IPS-15b (cell line): ENCODE data around the gene ZNF764.
A peak's percentile ranks its signal among the peaks of the same experiment; 100 is the strongest.
"Not testable (repeated sequence)": the region's sequence is repeated elsewhere in the genome, so short reads cannot be mapped to it uniquely, and the experiment has no call there.

Experiments used
- H3K27me3 ChIP-seq: one replicate; pipeline ENCODE4 v1.6.1; 2013; ENCODE audit warnings: low read length; ENCODE audit not compliant: control insufficient read depth, insufficient read depth
- H3K36me3 ChIP-seq: one replicate; pipeline ENCODE4 v1.6.1; 2013; ENCODE audit warnings: low read length; ENCODE audit not compliant: control insufficient read depth, insufficient read depth
- H3K4me1 ChIP-seq: one replicate; pipeline ENCODE4 v1.6.1; 2013; ENCODE audit warnings: mild to moderate bottlenecking, low read length; ENCODE audit not compliant: control insufficient read depth, insufficient read depth
- H3K4me3 ChIP-seq: one replicate; pipeline ENCODE4 v1.5.1; 2013; ENCODE audit warnings: low read depth, low read length
- H3K9ac ChIP-seq: one replicate; pipeline ENCODE4 v1.6.1; 2013; ENCODE audit warnings: low read depth, mild to moderate bottlenecking, low read length
- H3K9me3 ChIP-seq: one replicate; pipeline ENCODE4 v1.6.1; 2013; ENCODE audit warnings: mild to moderate bottlenecking, low read length; ENCODE audit not compliant: control insufficient read depth, insufficient read depth

Gene ZNF764

DNA sequence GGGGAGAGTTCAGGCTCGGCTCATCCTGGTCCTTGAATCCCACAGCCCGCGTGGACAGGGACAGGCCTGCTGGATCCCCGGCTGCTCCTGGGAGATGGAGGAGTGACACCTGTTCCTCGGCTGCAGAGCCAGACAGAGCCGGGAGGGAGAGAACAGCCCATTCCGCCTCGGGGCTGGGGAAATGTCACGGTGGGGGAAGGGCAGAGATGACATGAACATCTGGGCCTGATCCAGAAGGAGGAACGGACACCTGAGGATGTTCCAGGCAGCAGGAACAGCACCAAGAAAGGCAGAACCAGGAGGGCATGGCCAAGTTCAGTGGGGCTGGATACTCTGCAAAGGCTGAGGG lies 2.1 kb downstream of the ZNF764 start:
- H3K27me3 ChIP-seq: no peaks in the 10 kb centered on the region
- H3K36me3 ChIP-seq: peaks cover 15% of the 10 kb centered on the region
- H3K9me3 ChIP-seq: no peaks in the 10 kb centered on the region
- H3K4me3 ChIP-seq: no peak overlapping the region
- H3K4me1 ChIP-seq: no peaks in the 10 kb centered on the region
- H3K9ac ChIP-seq: no peak overlapping the region

DNA sequence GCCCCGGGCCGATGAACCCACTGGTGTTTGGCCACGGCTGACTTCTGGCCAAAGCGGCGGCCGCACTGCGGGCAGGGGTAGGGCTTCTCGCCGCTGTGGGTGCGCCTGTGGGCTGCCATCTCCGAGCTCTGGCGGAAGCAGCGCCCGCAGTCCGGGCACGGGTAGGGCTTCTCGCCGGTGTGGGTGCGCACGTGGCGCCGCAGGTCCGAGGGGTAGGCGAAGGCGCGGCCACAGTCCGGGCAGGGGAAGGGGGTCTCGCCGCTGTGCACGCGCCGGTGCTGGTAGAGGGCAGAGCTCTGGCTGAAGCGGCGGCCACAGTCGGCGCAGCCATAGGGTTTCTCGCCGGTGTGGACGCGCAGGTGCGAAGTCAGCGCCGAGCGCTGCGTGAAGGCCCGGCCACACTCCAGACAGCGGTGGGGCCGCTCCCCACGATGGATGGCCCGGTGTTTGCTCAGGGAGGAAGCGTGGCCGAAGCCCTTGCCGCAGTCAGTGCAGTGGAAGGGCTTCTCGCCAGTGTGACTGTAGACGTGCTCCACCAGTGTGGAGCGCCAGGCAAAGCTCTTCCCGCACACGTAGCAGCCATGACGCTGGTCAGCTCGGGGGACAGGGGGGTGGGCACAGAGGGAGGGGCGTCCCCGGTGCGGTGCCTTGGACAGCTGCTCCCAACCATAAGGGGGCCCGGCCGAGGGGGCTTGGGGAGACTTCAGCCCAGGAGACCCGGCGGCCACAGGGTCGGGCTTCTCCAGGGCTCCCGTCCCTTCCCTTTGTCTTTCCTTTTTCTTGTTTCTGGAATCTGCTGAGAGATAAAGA lies 2.7 kb downstream of the ZNF764 start:
- no peaks in the 10 kb centered on the region for H3K4me1 ChIP-seq
- H3K27me3 ChIP-seq: no peaks in the 10 kb centered on the region
- no peaks in the 10 kb centered on the region for H3K9me3 ChIP-seq
- H3K36me3 ChIP-seq: peaks cover 15% of the 10 kb centered on the region
- H3K4me3 ChIP-seq: no peak overlapping the region
- H3K9ac ChIP-seq: no peak overlapping the region

DNA sequence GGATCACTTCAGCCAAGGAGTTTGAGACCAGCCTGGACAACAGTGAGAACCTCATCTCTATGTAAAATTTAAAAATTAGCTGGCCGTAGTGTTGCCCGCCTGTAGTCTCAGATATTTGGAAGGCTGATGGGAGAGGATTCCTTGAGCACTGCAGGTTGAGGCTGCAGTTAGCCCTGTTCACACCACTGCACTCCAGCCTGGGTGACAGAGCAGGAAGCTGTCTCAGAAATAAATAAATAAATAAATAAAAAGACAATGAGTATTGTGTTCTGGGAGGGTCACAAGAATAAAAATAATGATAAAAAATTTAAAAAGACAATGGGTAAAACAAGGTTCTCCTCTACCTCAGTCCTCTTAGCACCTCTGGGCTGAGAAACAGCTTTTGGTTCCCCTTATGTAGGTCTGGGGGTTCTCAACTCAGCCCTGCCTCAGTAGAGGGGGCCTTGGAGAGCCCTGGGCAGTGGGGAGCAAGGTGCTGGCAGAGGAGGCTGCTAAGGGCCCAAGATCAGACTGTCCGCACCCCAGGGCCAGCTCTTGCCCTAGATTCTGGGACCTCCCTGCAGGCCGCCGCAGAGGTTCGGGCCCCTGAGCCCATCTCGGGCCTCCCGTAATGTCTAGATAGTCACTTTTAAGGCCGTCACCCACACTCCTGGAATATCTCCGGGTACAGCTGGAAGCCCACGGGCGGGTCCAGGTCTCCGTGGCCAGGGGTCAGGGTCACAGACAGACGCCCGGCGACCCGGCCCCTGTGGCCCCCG lies 3.4 kb downstream of the ZNF764 start:
- Histone ChIP-seq H3K4me3 (no peak overlapping the region), H3K36me3 (peaks cover 15% of the 10 kb centered on the region), H3K9ac (no peak overlapping the region), H3K27me3 (no peaks in the 10 kb centered on the region), H3K9me3 (no peaks in the 10 kb centered on the region), H3K4me1 (no peaks in the 10 kb centered on the region)

DNA sequence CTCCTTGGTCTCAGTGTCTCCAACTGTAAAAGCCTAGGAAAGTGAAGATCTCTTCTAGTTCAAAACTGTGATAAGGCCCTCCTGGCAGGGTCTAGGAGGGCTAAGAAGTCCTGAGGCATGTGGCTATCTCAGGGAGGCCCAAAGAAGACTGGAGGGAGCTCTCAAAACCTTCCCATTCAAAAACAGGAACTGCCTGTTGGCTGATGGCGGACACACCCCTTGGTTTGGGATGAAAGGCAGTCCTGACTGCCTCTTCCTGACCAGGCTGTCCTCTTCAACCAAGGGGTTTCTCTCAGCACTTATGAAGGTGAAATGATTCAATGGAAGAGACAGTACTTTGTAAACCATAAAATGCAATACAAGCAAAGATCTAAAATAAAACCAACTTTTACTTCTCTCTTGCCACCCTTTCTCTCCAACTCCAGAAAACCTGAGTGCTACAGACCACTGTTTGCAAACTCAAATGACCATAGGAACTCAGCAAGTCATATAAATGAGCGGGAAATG lies 4.7 kb downstream of the ZNF764 start:
- H3K4me1 ChIP-seq: peaks cover 4% of the 10 kb centered on the region
- no peaks in the 10 kb centered on the region for H3K27me3 ChIP-seq
- H3K9me3 ChIP-seq: no peaks in the 10 kb centered on the region
- H3K4me3 ChIP-seq: no peak overlapping the region
- peaks cover 15% of the 10 kb centered on the region for H3K36me3 ChIP-seq
- H3K9ac ChIP-seq: no peak overlapping the region

DNA sequence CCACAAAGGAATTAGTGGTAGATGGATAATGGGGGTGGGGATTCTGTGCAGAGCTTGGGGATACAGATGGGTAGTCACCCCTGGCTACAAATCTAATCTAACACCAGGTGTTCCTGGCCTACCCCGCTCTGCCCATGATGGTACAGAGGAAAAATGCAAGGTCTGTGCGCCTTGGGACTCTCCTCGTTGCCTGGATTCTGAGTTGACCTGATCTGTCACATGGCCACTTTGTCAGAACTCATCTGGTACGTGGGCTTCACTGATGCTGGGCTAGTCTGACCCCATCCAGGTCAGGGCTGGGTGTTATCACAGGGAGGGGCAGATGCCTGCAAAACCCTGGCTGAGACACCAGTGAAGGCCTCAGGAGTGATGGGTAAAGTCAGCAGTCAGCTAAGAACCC lies 5.2 kb downstream of the ZNF764 start:
- Histone ChIP-seq H3K4me1 (peaks cover 4% of the 10 kb centered on the region), H3K36me3 (peaks cover 15% of the 10 kb centered on the region), H3K9me3 (no peaks in the 10 kb centered on the region), H3K9ac (no peak overlapping the region), H3K27me3 (no peaks in the 10 kb centered on the region), H3K4me3 (no peak overlapping the region)

DNA sequence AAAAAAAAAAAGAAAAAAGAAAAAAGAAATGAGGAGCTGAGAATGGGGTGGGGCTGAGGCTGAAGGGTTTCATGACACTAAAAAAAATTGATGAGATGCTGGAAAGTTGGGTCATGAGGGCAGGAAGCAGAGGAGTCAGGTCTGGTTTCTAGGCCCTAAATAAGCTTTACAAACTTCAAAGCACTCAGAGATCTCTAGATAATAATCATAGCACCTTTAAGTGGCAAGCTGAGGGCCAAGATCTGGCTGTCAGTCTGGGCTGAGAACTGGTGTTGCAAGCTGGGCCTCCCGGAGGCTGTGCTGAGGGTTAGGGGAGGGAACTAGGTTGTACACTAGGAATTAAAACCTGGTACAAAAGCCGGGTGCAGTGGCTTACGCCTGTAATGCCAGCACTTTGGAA lies 6.4 kb downstream of the ZNF764 start:
- no peak overlapping the region for H3K9ac ChIP-seq
- H3K4me3 ChIP-seq: no peak overlapping the region
- H3K9me3 ChIP-seq: no peaks in the 10 kb centered on the region
- H3K27me3 ChIP-seq: no peaks in the 10 kb centered on the region
- peaks cover 7% of the 10 kb centered on the region for H3K4me1 ChIP-seq
- peaks cover 15% of the 10 kb centered on the region for H3K36me3 ChIP-seq

DNA sequence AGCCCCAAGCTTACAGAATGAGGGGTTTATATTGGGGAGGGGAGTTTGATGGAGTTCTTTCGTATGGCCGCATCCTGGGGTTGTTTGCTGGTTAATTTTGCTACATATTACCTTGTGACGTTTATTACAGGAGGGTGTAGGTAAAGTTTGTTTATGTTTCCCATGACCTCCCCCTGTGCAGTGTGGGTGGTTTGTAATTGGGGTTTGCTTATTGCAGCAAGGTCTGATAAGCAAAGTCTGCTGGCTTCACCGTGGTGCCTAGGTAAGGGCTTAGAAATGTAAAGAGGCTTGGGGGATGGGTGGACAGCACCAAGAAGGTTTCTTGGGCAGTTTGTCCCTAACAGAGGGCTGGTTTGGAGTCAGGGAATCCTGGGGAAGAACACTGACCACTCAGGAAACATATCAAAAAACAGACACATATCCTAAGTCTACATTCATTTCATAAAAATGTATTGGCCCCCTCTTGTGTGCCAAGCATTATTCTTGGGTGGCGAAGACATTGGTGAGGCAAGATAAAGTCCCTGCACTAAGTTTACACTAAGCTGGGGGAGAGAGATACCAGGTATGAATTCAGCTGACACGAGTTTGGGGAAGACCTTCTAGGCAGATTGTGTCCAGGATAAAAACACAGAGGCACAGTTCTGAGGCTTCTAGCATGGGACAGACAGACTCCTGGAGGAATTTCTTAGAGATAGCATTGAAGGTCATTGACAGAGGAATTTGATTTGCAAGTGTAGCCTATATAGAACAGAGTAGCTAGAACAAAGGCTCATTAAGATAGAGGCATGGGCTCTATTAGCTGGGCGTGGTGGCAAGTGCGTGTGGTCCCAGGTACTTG lies 9.5 kb downstream of the ZNF764 start:
- Histone ChIP-seq H3K27me3 (no peaks in the 10 kb centered on the region), H3K4me1 (peaks cover 7% of the 10 kb centered on the region), H3K9me3 (no peaks in the 10 kb centered on the region), H3K36me3 (no peaks in the 10 kb centered on the region), H3K9ac (no peak overlapping the region), H3K4me3 (peak overlapping the region; percentile 10)

DNA sequence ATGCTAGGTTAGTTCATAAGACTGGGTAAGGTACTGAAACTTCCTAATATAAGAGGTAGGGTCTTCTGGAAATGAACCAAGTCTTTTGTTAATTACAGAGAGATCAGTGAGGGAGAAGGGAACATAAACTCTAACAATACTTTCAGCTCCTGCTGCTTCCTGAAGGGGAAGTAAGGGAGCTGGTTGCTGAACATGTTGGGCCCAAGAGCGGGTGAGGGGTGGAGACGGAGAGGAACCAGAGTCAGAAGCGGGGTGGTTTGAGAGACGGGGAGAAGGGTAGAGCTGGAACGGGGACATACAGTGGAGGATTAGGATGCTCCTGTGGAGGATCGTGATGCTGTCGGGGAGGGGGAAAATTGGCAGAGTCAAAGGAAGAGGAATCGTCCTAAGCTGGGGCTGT lies 12.1 kb downstream of the ZNF764 start:
- Histone ChIP-seq H3K4me1 (peaks cover 14% of the 10 kb centered on the region), H3K9ac (no peak overlapping the region), H3K4me3 (no peak overlapping the region), H3K9me3 (no peaks in the 10 kb centered on the region), H3K36me3 (no peaks in the 10 kb centered on the region), H3K27me3 (no peaks in the 10 kb centered on the region)

DNA sequence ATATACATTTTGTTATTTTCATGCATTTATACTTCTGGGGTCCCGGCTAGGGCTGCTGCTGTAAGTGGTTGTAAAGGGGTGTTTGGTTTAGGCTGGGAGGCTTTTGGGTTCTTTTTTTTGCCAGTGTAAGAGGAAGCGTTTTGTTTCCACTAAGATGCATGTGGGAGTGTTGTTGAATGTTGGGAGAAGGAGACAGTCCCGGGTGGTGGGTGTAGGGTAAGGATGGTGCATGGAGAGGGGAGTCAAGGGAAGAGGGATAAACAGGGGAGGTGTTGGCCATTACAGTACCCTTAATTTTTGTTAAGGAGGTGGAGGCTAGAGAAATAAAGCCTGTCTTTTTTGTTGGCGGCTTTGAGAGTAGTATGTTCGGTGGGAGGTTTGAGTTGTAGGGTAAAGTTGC lies 15.1 kb downstream of the ZNF764 start:
- Histone ChIP-seq H3K36me3 (no peaks in the 10 kb centered on the region), H3K9me3 (no peaks in the 10 kb centered on the region), H3K4me3 (no peak overlapping the region), H3K27me3 (no peaks in the 10 kb centered on the region), H3K4me1 (peaks cover 10% of the 10 kb centered on the region), H3K9ac (no peak overlapping the region)

DNA sequence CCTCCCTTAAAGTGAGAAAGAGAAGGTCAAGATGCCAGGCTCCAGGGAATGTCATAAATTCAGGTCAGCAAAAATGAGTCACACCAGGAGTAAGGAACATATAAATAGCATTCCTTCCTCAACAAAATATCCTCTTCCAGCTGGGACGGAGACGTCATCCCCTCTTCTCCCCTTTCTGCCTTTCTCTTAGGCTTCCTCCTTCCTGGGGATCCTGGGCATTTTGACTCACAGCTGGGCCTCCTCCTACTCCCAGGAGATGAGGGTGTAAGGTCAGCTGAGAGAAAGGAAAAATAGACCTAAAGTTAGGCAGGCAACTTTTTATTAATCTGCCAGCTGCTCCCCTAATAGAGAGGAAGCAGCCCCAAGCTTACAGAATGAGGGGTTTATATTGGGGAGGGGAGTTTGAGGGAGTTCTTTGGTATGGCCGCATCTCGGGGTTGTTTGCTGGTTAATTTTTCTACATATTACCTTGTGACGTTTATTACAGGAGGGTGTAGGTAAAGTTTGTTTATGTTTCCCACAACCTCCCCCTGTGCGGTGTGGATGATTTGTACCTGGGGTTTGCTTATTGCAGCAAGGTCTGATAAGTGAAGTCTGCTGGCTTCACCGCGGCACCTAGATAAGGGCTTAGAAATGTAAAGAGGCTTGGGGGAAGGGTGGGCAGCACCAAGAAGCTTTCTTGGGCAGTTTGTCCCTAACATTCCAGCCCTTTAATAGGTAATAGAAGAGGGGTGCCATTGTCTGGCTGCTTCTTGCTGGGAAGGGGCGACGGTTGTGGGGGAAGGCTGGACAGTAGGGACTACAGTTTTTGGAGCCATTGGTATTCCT lies 16.5 kb downstream of the ZNF764 start:
- Histone ChIP-seq H3K4me1 (peaks cover 7% of the 10 kb centered on the region), H3K9me3 (no peaks in the 10 kb centered on the region), H3K27me3 (no peaks in the 10 kb centered on the region), H3K4me3 (no peak overlapping the region), H3K9ac (no peak overlapping the region), H3K36me3 (no peaks in the 10 kb centered on the region)

DNA sequence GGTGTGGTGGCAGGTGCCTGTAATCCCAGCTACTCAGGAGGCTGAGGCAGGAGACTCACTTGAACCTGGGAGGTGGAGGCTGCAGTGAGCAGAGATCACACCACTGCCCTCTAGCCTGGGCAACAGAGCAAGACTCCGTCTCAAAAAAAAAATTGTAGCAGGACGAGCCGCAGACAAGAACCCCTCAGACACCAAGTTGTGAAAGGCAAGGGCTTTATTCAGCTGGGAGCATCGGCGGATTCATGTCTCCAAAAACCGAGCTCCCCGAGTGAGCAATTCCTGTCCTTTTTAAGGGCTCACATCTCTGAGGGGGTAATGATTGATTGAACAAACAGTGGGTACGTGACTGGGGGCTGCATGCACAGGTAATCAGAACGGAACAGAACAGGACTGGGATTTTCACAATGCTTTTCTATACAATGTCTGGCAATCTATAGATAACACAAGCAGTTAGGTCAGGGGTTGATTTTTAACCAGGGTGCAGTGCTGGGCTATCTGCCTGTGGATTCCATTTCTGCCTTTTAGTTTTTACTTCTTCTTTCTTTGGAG lies 17.2 kb downstream of the ZNF764 start:
- not testable (repeated sequence) for H3K9me3 ChIP-seq, H3K4me1 ChIP-seq, H3K36me3 ChIP-seq, H3K4me3 ChIP-seq, H3K27me3 ChIP-seq, H3K9ac ChIP-seq
